GM12878 (cell line): ENCODE data around the gene DENND1A. TPM values are rescaled to one million over a fixed set of nuclear protein-coding genes. Genes with fewer than 3 reads are reported as not detected.

ENCODE experiments used
- ATAC-seq: fragments of 200-7000 bp; cut with Tn5 transposase; 3 replicates; pipeline ENCODE4 v1.9.1; 2020; ENCODE audit warnings: mild to moderate bottlenecking, moderate library complexity
- BruUV-seq: library from RNA; stranded (reverse); fragments of 400-500 nt; replicated peaks from 2 replicates; lab custom pipeline; 2021; lab: Mats Ljungman, UMichigan
- CTCF ChIA-PET: fragments of 300-600 bp; sonication (Branson Sonifier 250); formaldehyde crosslinking; extraction: SDS; loops from one replicate; lab custom pipeline; 2021; ENCODE audit warnings: inconsistent platforms; lab: Yijun Ruan, JAX
- POLR2A ChIA-PET: fragments of 350-600 bp; formaldehyde crosslinking; extraction: SDS; loops from one replicate; lab custom pipeline; 2021; ENCODE audit warnings: inconsistent platforms; lab: Charles Lee
- RAD21 ChIA-PET: fragments of 300-600 bp; sonication (Branson Sonifier 250); formaldehyde crosslinking; loops from one replicate; lab custom pipeline; 2023; ENCODE audit warnings: antibody characterized with exemption; ENCODE audit not compliant: unreplicated experiment; lab: Charles Lee
- SMC1A ChIA-PET: fragments of 300-600 bp; sonication (Branson Sonifier 250); formaldehyde crosslinking; loops from one replicate; lab custom pipeline; 2023; ENCODE audit not compliant: unreplicated experiment, uncharacterized antibody; lab: Charles Lee
- DNase-seq: peaks from one replicate; pipeline ENCODE4 v3.0.0-alpha.2; 2011; ENCODE audit warnings: low read depth, low spot score
- FAIRE-seq: peaks from 3 replicates; lab custom pipeline; 2011; peaks lifted over from hg19 to GRCh38; lab: Jason Lieb, UNC
- H2AFZ ChIP-seq: 2 replicates; pipeline ENCODE4 v1.6.0; 2011; ENCODE audit warnings: low read depth, low read length, control low read depth; ENCODE audit not compliant: control insufficient read depth
- H3K27ac ChIP-seq: 2 replicates; pipeline ENCODE4 v1.5.1; 2011; ENCODE audit warnings: control low read depth; ENCODE audit not compliant: control insufficient read depth, insufficient read depth
- H3K27me3 ChIP-seq, 2 experiments: replicated peaks in 1 of 2; 2 replicates each; pipeline versions ENCODE4 v1.6.0 to v1.6.1; 2011; ENCODE audit warnings: low read length in 1 of 2; ENCODE audit not compliant: control insufficient read depth in 2 of 2, insufficient read depth in 2 of 2
- H3K36me3 ChIP-seq, 2 experiments: 2 replicates each; pipeline ENCODE4 v1.5.1; 2011; ENCODE audit warnings: low read length in 1 of 2; ENCODE audit not compliant: control insufficient read depth in 2 of 2, insufficient read depth in 2 of 2
- H3K4me1 ChIP-seq: 2 replicates; pipeline ENCODE4 v1.6.1; 2011; ENCODE audit warnings: mild to moderate bottlenecking, low read length, moderate library complexity, mixed read lengths; ENCODE audit not compliant: control insufficient read depth, insufficient read depth
- H3K4me2 ChIP-seq: 2 replicates; pipeline ENCODE4 v1.6.0; 2011; ENCODE audit warnings: control low read depth; ENCODE audit not compliant: control insufficient read depth, insufficient read depth
- H3K4me3 ChIP-seq: fragments of 200-600 bp; sonication (generic); 2 replicates; pipeline ENCODE4 v1.5.1; 2016
- H3K79me2 ChIP-seq: 2 replicates; pipeline ENCODE4 v1.6.0; 2011; ENCODE audit warnings: low read length; ENCODE audit not compliant: control insufficient read depth, insufficient read depth
- H3K9ac ChIP-seq: 2 replicates; pipeline ENCODE4 v1.8.0; 2011; ENCODE audit warnings: low read length, control low read depth, mixed read lengths; ENCODE audit not compliant: control insufficient read depth, insufficient read depth
- H3K9me3 ChIP-seq: replicated peaks from 3 replicates; pipeline ENCODE4 v1.5.1; 2011; ENCODE audit warnings: mild to moderate bottlenecking, low read length; ENCODE audit not compliant: control insufficient read depth, insufficient read depth
- H4K20me1 ChIP-seq: 2 replicates; pipeline ENCODE4 v1.6.0; 2011; ENCODE audit not compliant: control insufficient read depth, insufficient read depth
- CREB1 ChIP-seq: IDR thresholded peaks from 2 replicates; pipeline ENCODE4 v1.6.1; 2012; ENCODE audit warnings: low read depth, mild to moderate bottlenecking, inconsistent platforms
- EGR1 ChIP-seq, 2 experiments: IDR thresholded peaks; 1 replicate in 1 of 2; 2 replicates in 1 of 2; pipeline ENCODE4 v1.6.1; 2011 to 2012; ENCODE audit warnings: low read depth in 2 of 2, low read length in 2 of 2, borderline replicate concordance in 1 of 2, mild to moderate bottlenecking in 1 of 2, moderate library complexity in 1 of 2
- HDAC2 ChIP-seq: fragments of 200-600 bp; sonication (generic); IDR thresholded peaks from 2 replicates; pipeline ENCODE4 v1.6.1; 2017
- IRF3 ChIP-seq: fragments of 450-650 bp; IDR thresholded peaks from 2 replicates; pipeline ENCODE4 v1.6.1; 2014; ENCODE audit warnings: mild to moderate bottlenecking
- MYC ChIP-seq: IDR thresholded peaks from 2 replicates; pipeline ENCODE4 v1.6.1; 2011; ENCODE audit warnings: mild to moderate bottlenecking, low read length, moderate library complexity, inconsistent platforms; ENCODE audit not compliant: insufficient read depth, insufficient replicate concordance, insufficient read length, severe bottlenecking
- NFYA ChIP-seq: IDR thresholded peaks from 2 replicates; pipeline ENCODE4 v1.6.1; 2011; ENCODE audit warnings: low read depth, mild to moderate bottlenecking, low read length, improper control_type of control experiment, borderline replicate concordance
- PRDM15 ChIP-seq: fragments of 450-650 bp; formaldehyde crosslinking; IDR thresholded peaks from 2 replicates; pipeline ENCODE4 v1.4.0; 2020; ENCODE audit warnings: mild to moderate bottlenecking, moderate library complexity
- SIN3A ChIP-seq: IDR thresholded peaks from 2 replicates; pipeline ENCODE4 v1.6.1; 2012; ENCODE audit warnings: low read depth, low read length, improper control_type of control experiment
- SMARCA5 ChIP-seq: fragments of 450-650 bp; IDR thresholded peaks from 2 replicates; pipeline ENCODE4 v1.6.1; 2017; ENCODE audit warnings: mild to moderate bottlenecking
- SUPT20H ChIP-seq: IDR thresholded peaks from 2 replicates; pipeline ENCODE4 v1.6.1; 2011; ENCODE audit warnings: low read depth, mild to moderate bottlenecking, low read length, moderate library complexity, borderline replicate concordance; ENCODE audit not compliant: control insufficient read depth
- YY1 ChIP-seq: IDR thresholded peaks from 2 replicates; pipeline ENCODE4 v1.6.1; 2011; ENCODE audit warnings: low read depth, mild to moderate bottlenecking, low read length
- ZBTB11 ChIP-seq: fragments of 450-650 bp; formaldehyde crosslinking; IDR thresholded peaks from 2 replicates; pipeline ENCODE4 v1.5.0; 2022; ENCODE audit warnings: mild to moderate bottlenecking, missing genetic modification characterization
- WGBS: methylation state at CpG from one replicate; pipeline ENCODE4 v1.1.6; 2016; ENCODE audit warnings: low lambda C conversion rate; ENCODE audit not compliant: insufficient replicate concordance, insufficient coverage; ENCODE audit errors: missing lambda C conversion rate; 5-methylcytosine and 5-hydroxymethylcytosine counted together
- in situ Hi-C: fragments of 300-500 bp; cut with MboI; formaldehyde crosslinking; loops from 9 replicates; pipeline ENCODE4 v1.14.3; 2018; ENCODE audit warnings: mixed read lengths
- intact Hi-C: fragments of 100-400 bp; cut with micrococcal nuclease; formaldehyde crosslinking; loops from one replicate; pipeline ENCODE4 v1.14.2; 2022; ENCODE audit not compliant: unreplicated experiment
- polyA plus RNA-seq, 11 experiments: library from polyadenylated mRNA; depleted of rRNA in 4 of 11; unstranded in 6 of 11; stranded (reverse) in 5 of 11; fragments of >200 nt; fragmentation: Nextera tagmentation in 4 of 11; fragmentation: Illumina TruSeq in 1 of 11; extraction: Ambion mirVana in 4 of 11; extraction: Trizol in 1 of 11; gene quantifications; 1 replicate in 1 of 11; 2 replicates in 10 of 11; pipeline versions ENCODE4 v1.2.1 to v1.2.3, GENCODE V29; 2011 to 2016; ENCODE audit warnings: inconsistent platforms in 2 of 11, missing spikeins in 2 of 11, low read depth in 1 of 11
- total RNA-seq, 4 experiments: library from RNA; depleted of rRNA in 3 of 4; stranded (reverse); fragments of >200 nt in 3 of 4; fragmentation: Illumina TruSeq in 1 of 4; extraction: Trizol in 1 of 4; gene quantifications; 2 replicates each; pipeline versions ENCODE4 v1.2.1 to v1.2.3, GENCODE V29; 2013 to 2021
- TF ChIP-seq, protein P1 (sequence below): fragments of 450-650 bp; IDR thresholded peaks from 2 replicates; pipeline ENCODE4 v1.6.1; 2018; ENCODE audit warnings: mild to moderate bottlenecking, low read depth, moderate library complexity; ENCODE audit not compliant: partially characterized antibody

Gene DENND1A
- total and polyA plus RNA-seq, 10 of the 15 experiments (the other 5 are each of a cell fraction or from before 2014, with no cell fraction given): 14.1 to 48.6 (median 35.2) TPM

- intact Hi-C loops (no loop called here), in situ Hi-C loops (no loop called here)
- 89% methylated on average over 10 of the region's 10 CpGs for WGBS
- Histone ChIP-seq H3K9me3 (no peaks in the 10 kb centered on the region), H3K4me2 (no peak overlapping the region), H3K9ac (no peak overlapping the region), H3K27me3 (no peaks in the 10 kb centered on the region), H3K79me2 (no peaks in the 10 kb centered on the region), H3K36me3 (no peaks in the 10 kb centered on the region; a peak in 2 of 4 replicates), H4K20me1 (no peaks in the 10 kb centered on the region; the same call in 1 of the 2 replicates), H2AFZ (no peak overlapping the region), H3K27ac (no peak overlapping the region), H3K4me3 (no peak overlapping the region), H3K4me1 (no peaks in the 10 kb centered on the region)
- RAD21 ChIA-PET: no interaction called here
- FAIRE-seq: no peak
- DNase-seq: no peak
- BruUV-seq: no TSS peak
- SMC1A ChIA-PET: no interaction called here
- POLR2A ChIA-PET: interaction anchor here (0.7 kb wide), 1 partner anchor 73 kb away, joined by 3 read pairs; no protein-coding TSS in a partner anchor
- no peak for ATAC-seq
- CTCF ChIA-PET: no interaction called here
- TF ChIP-seq, protein P1, sequence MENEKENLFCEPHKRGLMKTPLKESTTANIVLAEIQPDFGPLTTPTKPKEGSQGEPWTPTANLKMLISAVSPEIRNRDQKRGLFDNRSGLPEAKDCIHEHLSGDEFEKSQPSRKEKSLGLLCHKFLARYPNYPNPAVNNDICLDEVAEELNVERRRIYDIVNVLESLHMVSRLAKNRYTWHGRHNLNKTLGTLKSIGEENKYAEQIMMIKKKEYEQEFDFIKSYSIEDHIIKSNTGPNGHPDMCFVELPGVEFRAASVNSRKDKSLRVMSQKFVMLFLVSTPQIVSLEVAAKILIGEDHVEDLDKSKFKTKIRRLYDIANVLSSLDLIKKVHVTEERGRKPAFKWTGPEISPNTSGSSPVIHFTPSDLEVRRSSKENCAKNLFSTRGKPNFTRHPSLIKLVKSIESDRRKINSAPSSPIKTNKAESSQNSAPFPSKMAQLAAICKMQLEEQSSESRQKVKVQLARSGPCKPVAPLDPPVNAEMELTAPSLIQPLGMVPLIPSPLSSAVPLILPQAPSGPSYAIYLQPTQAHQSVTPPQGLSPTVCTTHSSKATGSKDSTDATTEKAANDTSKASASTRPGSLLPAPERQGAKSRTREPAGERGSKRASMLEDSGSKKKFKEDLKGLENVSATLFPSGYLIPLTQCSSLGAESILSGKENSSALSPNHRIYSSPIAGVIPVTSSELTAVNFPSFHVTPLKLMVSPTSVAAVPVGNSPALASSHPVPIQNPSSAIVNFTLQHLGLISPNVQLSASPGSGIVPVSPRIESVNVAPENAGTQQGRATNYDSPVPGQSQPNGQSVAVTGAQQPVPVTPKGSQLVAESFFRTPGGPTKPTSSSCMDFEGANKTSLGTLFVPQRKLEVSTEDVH: no peak
- TF ChIP-seq NFYA (no peak), HDAC2 (no peak), MYC (no peak), SIN3A (no peak), SMARCA5 (no peak), YY1 (no peak), PRDM15 (no peak), CREB1 (no peak), SUPT20H (no peak), EGR1 (IDR thresholded peaks at IDR 0.05; ENCODE audit: borderline replicate concordance in 1 of 2, low read depth in 2 of 2, low read length in 2 of 2) (no peak), IRF3 (no peak), ZBTB11 (CRISPR knock-in tag) (no peak)
Measured at GRCh38 chr9:123411191-123411590, 518.7 kb downstream of the DENND1A start.
